HG03196 (cell line): ENCODE measurements around the gene TUBB1.
"Not testable (repeated sequence)": the region's sequence is repeated elsewhere in the genome, so short reads cannot be mapped to it uniquely, and the experiment has no call there.

ENCODE experiments used
- ATAC-seq: cut with Tn5 transposase; IDR thresholded peaks from one replicate; pipeline ENCODE4 v1.9.1; 2021; ENCODE audit not compliant: unreplicated experiment

TUBB1 gene

GRCh38 chr20:59019217-59019616 is at the start of gene TUBB1:
Gene TUBB1, plus strand, starts transcription at chr20:59019429. Its CDS starts 94 bp downstream, at chr20:59019523.
- no peak for ATAC-seq

- no peak for ATAC-seq
These were observed 49.8 kb upstream of the TUBB1 start for GRCh38 chr20:58969439-58969838.

GRCh38 chr20:58970146-58970545 is 49.1 kb upstream of the TUBB1 start:
- no peak for ATAC-seq

- no peak for ATAC-seq
These were observed 47.8 kb upstream of the TUBB1 start for GRCh38 chr20:58971429-58971828.

- ATAC-seq = no peak
These were observed 46.0 kb upstream of the TUBB1 start for GRCh38 chr20:58973179-58973578.

GRCh38 chr20:58973866-58974265 is 45.4 kb upstream of the TUBB1 start:
- ATAC-seq = no peak

- ATAC-seq = no peak
These were observed 43.9 kb upstream of the TUBB1 start for GRCh38 chr20:58975353-58975752.

- no peak for ATAC-seq
These were observed 43.0 kb upstream of the TUBB1 start for GRCh38 chr20:58976061-58976730.

- no peak for ATAC-seq
These were observed 40.7 kb upstream of the TUBB1 start for GRCh38 chr20:58978351-58979190.

GRCh38 chr20:58980711-58981627 is 38.3 kb upstream of the TUBB1 start, which contains the start of gene NELFCD:
Gene NELFCD, plus strand, starts transcription at chr20:58981256. Its CDS starts 54 bp downstream, at chr20:58981310.
- peak; percentile 78 for ATAC-seq

- ATAC-seq = peak; percentile 31
These were observed 37.4 kb upstream of the TUBB1 start for GRCh38 chr20:58981628-58982364.

- no peak for ATAC-seq
These were observed 36.7 kb upstream of the TUBB1 start for GRCh38 chr20:58982406-58983114.

- not testable (repeated sequence) for ATAC-seq
These were observed 36.1 kb upstream of the TUBB1 start for GRCh38 chr20:58983115-58983468.

GRCh38 chr20:58984691-58985090 is 34.5 kb upstream of the TUBB1 start:
- ATAC-seq = no peak

- no peak for ATAC-seq
These were observed 33.6 kb upstream of the TUBB1 start for GRCh38 chr20:58985656-58986055.

GRCh38 chr20:58986286-58986967 is 32.8 kb upstream of the TUBB1 start:
- ATAC-seq = no peak

GRCh38 chr20:58986968-58987517 is 32.2 kb upstream of the TUBB1 start:
- ATAC-seq = no peak

GRCh38 chr20:58987790-58988564 is 31.3 kb upstream of the TUBB1 start:
- no peak for ATAC-seq
